Stimulated activated CD4-positive, alpha-beta T cell treated with anti-CD3 and anti-CD28 coated beads, Interleukin-12 subunit alpha, Interleukin-12 subunit beta, amount 100 ng/mL, for 48 hours (primary cell): ENCODE measurements around the gene RASGEF1C.

Source experiments
- DNase-seq, 3 donors: peaks; one replicate each; pipeline ENCODE4 v3.0.0-alpha.2; 2020; ENCODE audit warnings: low read depth in 2 of 3, low spot score in 1 of 3

Gene RASGEF1C

DNA sequence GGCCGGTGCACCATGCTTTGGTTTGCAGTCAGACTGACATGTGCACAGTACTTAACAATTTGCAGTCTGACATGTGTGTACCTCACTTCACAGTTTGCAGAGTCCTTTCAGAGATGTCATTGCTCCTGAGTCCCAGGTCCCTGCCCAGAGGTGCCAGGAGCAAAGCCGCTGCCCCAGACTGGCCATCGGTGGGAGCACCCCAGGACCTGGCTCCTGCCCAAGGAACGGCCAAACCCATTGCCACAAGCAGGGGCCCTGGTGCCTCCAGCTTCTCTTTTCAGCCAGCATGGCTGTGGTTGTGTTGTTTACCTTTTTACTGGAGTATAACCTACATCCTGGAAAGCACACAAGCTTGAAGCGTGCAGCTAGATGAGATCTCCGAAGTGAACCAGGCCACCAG lies 28.6 kb downstream of the RASGEF1C start:
- DNase-seq: no peak

DNA sequence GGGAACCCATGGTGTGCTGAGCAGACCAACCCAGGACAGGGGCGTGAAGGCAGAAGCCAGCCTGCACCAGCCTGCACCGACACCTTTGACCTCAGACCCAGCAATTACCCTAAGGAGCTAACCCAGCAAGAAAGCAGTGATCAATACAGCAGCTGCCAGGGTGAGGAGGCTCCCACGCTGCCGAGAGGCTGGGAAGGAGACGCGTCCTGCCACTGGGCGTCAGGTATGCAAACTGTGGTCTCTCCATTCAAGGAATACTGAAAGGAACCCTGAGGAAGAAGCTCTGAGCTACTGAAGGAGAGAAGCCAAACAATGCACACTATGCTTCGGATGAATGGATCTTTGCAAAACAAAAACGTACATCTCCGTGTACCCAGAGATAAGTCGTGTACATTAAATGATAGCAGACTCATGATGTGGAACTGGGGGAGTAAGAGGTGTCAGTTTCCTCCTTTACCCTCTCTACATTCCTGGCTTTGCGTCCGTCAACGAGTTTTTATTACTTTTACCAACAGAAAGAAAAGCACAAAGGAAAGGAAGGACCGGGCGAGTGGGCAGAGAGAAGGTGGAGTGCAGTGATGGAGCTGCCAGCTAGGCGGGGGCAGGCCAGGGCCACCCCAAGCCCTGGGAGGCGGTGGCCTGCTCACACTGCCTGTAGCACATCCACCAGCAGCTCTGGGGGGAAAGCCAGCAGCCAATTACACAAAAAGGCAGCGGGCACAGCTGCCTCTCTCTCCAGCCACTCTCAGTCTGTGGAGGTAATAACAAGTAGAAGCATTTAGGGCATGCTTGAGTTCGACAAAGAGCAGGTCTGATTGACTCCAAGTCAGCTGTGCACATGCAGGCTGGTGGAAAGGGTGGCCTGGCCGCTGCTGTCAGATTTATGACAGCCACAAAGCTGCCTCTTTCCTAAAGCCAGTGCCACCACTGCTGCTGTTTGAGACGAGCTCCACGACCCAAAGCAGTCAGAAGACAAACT lies 29.3 kb downstream of the RASGEF1C start:
- no peak for DNase-seq

DNA sequence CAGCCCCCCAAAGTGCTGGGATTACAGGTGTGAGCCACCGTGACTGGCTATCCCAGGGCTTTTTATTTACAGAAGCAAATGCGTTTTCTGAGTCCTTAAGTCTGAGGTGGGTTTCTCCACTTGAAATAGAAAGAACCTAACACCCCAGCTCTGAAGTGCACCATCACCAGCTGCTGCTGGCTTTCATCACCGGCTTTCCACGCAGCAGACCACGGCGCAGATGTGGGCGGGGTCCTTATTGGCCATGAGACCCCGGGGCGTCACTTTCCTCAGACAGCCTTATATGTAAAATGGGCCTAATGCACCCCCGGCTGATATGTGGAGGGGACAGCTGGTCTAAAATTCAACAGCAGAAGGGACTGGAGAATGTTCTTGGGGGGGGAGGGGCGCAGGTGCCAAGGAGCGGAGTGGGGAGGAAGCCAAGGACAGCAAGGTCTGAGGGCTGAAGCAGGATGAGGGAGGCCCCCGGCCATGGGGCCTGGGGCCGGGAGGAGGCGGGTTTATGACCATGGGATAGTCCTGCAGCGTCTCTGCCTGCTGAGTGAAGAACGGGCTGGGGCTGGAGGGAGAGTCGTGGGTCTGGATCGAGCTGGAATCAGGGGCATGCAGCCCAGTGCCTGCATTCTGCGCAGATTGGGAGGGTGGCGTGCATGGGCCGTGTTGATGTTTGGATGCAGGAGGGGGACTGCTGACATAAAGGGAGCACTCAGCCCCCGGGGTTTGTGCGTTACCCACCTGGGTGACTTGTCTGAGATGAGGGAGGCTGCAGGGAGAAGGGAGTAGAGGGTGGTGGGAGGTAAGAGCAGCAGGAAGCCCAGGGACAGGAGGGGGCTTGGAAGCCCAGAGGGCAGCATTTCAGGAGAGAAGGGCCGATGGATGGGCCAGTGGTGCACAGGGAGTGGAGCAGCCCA lies 30.2 kb downstream of the RASGEF1C start:
- DNase-seq: no peak

DNA sequence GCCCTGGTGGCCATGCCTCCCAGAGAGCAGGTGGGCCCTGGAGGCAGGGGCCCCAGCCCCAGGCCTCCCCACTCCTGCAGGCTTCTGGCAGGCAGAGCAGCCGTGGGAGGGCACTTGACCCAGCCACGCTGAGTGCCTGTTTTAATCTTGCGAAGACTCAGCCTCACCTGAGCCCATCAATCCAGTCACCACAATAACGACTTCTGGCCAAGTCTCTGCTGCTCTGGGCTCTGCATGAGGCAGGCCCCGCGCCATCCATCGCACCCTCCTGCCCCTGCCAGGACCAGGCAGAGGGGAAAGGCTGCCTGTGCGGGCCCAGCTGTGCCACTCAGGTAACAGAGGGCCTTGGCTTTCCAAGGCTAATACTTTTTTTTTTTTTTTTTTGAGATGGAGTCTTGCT lies 32.8 kb downstream of the RASGEF1C start:
- no peak for DNase-seq

DNA sequence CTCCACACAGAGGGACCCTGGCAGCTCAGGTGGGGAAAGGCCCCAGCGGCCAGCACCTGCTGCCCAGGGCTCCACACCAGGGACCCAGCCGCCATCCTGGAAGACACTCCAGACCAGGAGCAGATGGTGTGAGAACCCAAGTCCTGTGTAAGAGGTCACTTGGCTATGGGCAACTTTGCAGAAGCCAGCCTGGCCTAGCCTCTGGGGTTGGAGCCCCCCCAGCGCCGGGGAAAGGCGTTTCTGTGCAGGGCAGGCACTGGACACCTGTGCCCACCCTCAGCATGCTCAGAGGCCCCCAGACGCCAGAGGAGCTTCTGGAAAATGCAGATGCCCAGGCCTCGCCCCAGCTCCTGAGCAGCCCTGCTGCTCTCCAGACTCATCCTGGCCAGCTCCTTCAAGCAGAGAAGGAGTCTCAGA lies 34.0 kb downstream of the RASGEF1C start:
- DNase-seq: no peak

DNA sequence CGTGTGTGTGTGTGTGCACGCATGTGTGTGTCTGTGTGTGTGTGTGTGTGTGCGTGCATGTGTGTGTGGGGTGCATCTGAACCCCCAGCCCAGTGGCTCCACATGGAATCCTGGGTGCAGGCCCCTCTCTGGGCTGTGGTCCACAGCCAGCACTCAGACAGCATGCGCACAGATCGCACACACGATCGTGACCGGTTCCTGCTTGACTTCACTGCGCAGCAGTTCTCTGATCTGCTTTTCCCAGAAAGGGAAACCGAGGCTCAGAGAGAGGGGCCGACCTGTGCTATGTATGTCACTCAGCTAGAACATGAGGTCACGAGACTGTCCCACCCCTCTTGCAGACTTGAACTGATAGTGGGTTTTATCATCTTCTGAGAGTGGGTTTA lies 34.4 kb downstream of the RASGEF1C start:
- DNase-seq: no peak

DNA sequence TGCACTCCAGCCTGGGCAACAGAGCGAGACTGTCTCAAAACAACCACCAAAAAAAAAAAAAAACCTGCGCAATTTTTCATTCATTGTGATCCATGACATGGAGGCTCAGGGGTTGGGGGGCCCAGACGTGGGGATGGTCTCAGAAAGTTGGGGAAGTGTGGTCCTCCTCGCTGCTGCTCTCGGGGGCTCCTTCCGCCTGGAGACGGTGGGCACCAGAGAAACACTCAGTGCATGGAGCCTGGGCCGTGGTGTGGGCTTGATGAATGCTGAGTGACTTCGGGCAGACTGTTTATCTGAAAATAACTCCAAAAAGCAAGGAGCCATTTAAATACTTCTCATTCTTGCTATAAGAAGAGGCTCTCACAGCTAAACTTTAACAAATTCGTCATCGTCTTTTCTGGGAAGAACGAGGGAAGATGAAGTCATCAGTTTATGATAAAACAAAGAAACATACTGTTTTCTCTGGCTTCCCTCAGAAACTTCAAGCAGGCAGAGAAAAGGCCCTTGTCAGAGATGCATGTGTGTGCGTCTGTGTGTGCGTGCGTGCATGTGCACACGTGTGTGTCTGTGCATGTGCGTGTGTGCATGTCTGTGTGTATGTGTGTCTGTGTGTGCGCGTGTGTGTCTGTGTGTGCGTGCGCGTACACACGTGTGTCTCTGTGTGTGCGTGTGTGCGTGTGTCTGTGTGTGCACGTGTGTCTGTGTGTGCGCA lies 35.0 kb downstream of the RASGEF1C start:
- DNase-seq: no peak

DNA sequence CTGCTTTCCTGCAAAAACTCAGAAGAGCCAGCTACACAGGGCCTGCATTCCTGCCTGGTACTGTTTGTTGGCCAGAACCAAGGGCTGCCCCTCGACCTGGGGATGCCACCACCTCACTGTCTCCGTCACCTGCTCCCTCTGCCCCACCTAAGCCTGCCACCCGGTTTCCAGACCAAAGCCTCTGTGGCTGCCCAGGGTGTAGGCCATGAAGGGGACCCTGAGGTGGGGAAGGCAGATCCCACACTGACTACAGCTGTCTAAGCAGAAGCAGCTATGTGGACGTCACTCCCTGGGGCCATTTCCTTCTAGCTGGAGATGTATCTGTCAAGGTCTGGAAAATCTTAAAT lies 35.8 kb downstream of the RASGEF1C start:
- DNase-seq: no peak

DNA sequence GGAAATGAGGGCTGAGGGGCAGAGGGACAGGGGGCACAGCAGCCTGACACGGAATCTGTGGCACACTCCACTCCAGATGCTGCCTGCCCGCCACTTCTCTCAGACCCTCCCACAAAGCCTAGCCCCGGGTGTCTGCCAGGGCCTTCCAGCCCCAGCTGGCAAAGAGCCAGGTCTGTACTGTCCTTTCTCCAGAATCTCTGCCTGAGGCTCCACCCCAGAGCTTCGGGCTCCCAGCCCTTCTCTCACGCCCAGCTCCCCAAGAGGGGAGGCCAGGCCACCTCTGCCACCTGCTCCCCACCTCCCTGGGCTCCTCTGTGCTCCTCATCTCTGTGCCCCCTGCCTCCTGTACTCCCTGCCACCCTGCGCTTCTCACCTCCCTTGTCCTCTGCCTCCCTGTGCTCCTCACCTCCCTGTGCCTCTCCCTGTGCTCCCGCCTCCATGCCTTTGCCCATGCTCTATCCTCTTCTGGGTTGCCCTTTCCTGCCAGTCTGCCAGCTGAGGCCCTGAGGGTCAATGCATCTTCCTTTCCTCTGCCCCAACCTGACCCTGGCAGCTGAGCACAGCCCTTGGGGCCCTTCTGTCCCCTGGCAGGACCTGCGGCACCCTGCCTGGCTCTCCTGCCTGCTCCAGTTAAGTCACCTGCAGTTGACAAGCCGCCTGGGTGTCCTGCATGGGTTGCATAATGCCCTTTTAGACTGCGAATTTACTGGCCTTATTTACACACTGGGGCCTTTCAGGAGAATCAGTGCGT lies 36.4 kb downstream of the RASGEF1C start:
- no peak for DNase-seq

DNA sequence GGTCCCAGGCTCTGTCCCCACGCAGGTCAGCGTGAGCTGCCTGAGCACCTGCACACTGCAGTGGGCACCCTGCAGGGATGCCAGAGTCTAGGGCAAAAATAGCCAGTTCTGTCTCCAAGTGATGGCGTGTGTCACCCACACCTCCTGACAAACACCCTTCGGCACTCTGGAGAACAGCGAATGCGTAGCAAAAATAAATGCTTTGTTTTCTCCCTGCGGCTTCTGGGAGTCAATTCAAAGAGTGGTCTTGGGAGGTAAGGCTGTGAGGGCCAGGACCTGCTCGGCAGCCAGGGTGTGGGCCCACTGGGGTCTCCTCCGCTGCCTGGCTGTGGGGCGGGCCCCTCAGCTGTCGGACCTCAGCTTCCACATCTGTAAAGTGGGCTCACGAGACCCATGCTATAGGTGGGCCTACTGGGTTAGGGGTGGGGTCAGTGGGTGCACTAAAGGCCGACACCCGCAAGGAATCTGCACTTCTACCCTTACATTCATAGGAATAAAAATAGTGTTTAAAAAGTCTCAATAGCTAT lies 37.4 kb downstream of the RASGEF1C start:
- no peak for DNase-seq

DNA sequence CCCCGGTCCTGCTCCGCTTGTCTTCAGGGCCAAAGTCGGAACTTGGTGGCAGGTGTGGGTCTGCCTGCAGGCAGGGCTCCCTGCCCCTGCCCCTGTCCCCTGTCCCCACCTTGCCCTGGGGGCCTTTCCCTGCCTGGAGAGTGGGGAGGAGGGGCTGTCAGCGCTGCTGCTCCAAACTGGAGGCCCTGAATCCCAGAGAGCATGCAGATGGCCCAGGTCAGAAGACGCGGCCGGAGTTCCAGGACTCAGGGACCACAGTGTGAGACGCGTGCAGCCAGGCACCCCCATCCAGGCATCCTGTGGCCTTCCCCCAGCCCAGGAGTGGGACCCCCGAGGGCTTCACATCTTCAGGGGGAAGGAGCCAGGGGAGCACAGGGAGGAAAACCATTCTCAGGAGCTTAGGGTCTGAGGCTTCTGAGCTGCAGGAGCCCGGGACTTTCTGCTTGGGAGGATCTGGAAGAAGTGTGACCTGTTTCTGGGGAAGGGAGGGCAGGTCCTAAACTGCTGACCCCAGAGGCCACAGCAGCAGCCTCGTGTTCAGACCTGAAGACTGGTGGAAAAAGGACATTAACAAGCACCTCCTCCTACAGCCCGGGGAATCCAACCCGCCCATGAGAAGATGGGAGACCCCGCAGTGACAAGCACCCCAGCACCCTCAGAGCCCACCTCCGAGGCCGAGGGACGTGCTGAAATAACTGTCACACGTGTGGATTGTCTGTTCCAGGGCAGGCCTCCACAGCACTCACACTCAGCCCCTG lies 38.0 kb downstream of the RASGEF1C start:
- DNase-seq: no peak

DNA sequence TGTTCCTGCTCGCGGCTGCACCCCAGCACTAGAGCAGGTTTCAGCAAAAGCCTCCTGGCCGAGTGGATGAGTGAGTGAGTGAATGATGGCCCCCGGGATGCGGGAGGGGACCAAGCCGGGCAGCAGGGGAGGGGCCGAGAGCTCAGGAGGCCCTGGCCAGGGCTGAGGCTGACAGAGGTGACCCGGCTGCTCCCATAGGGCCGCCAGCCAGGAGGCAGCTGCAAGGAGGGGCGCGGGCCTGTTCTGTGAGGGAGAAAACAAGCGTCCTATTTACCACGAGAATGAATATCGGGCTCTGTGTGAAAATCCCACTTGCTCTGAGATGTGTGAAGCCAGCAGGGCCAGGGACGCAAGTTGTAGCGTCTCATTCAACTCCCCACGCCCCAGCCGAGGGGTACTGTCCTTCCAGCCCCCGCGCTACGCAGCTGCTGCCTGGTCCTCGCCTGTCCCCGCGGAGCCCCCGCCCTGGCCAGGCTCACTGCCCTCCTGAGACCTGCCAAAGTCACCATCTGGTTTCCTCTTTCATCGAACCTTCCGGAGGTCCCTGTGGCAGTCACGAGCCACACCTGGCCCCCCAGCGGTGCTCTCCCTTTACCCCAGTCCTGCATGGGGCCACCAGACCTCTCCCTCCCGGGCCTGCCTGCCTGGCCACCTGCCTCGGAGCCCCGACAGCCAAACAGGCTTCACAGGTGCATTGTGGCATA lies 38.8 kb downstream of the RASGEF1C start:
- DNase-seq: no peak

DNA sequence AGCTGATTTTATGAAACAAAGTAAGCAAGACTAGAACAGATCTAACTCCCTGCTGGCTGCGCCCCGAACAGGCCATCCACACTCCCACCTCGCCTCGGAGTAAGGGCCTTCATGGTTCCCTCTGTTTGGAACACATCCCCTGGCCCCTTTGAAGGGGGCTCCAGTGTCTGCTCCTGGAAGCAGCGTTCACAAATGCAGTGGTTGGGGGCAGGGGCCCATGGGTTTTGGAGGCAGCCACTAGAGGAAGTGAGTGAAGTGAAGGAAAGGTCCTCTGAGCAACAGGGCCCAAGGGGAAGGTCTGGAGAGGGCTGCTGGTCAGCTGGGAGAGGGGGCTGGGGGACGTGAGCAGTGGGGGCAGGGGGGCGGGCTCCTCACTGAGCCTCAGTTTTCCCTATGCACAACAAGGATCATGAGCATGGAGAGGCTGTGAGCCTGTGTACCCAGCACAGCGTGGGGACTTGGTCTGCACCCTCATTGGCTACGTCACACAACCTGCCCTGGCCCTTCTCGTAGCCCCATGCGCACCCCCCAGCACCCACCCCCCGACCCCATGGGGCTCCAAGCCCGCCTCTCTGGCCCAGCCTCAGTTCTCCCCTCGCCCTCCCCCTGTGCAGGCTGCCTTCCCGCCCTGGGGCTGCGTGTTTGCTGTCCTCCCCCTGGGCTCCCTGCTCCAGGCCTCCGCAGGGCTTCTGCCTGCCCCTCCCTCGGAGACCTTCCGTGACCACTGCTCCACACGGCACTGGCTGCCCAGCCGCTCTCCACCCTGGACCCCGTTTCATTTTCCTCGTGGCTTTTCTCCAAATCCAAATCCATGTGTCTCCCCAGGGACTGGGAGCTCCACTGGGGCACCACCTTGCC lies 39.5 kb downstream of the RASGEF1C start:
- no peak for DNase-seq

DNA sequence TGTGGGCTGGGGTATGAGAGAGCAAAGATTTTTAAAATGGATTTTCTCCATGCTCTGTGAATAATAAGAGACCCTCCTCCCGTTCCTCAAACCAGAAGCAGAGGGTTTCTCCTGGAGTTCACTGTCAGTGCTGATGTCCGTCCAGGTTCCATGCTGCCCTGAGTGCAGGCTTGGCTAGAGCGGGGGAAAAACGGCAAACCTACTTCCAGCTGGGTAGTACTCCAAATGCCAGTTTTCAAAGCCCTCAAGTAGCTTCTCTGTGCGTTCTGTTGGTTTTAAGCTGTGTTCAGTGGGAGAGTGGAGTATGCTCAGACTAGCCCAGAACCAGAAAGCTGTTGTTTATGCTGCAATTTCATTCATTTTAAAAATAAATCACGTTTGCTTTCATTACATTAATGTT lies 40.3 kb downstream of the RASGEF1C start:
- no peak for DNase-seq

DNA sequence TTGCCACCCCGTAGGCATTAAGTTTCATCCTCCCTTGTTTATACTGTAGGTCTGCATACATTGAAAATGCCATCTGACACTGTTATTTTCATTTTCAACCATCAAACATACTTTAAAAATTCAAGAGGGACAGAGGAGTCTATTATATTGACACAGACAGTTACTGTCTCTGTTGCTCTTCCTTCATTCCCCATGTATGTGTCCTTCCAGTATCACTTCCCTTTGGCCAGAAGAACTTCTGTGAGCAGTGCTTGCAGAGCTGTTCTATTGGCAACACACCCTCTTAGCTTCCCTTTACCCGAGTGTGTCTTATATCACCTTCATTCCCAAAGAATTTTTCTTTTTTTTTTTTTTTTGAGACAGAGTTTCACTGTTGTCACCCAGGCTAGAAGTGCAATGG lies 42.8 kb downstream of the RASGEF1C start:
- no peak for DNase-seq

DNA sequence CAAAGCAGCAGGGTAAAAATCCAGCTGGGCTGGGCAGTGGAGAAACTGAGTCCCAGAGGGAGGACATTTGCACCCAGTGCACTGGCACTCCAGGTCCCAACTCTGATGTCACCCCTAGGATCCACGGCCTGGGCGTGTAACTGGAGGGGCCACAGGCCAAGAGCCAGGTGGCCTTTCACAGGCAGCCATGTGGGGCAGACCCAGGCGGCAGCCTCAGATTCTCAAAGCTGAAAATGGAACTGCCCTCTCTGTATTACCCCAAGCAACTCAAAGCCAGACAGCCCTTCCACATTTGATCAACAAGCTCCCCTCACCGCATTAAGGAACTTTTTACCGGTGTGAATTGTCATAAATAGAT lies 46.7 kb downstream of the RASGEF1C start:
- DNase-seq: no peak

DNA sequence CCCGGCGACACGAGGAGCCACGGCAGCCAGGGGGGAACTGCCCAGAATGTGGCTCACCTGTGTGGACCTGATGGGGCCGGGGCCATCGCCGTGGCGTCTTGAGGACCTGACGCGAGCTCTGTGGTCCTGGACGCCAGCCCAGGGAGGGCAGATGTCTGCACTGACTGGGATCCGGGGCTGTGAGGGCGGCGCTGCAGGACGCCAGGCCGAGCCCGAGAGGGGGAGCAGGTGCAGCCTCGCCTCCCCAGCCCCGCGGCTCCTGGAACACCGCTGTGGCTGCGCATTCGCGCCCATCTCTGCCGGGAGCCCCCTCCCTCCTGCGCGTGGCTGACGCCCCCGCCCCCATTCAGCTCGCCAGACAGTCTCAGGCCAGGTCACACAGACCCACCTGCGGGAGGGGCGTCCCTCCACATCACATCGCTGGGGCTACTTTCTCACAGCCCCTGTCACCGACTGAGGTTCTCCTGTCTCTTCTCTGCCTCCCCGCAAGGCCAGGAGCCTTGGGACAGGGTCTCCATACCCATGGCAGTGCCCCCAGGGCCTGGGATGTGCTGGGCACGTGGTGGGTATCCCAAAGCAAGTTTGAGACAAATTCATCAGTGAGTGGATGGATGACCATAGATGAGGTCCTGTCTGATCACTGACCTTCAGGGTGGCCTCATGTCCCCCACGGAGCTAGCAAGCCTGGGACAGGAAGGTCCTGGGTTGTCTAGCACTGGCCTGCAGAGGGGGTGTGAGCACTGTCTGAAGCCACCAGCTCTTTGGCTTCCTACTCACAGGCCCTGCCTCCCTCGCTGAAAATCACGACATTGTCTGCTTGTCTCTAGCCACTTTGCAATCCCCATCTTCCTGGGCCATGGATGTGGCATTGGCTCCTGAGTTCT lies 47.3 kb downstream of the RASGEF1C start:
- no peak for DNase-seq
